Endothelial cell of umbilical vein (primary cell): ENCODE results near the gene PRUNE1. TPM values are rescaled to one million over a fixed set of nuclear protein-coding genes. Genes with fewer than 3 reads are reported as not detected.

ENCODE experiments used
- BruUV-seq: library from RNA; stranded (reverse); fragments of 400-500 nt; replicated peaks from 2 replicates; lab custom pipeline; 2021; lab: Mats Ljungman, UMichigan
- CTCF ChIA-PET: fragments of 300-600, 350-600 bp; sonication (Branson Sonifier 250); formaldehyde crosslinking; loops from one replicate; lab custom pipeline; 2021; ENCODE audit warnings: antibody characterized with exemption, inconsistent platforms; lab: Charles Lee
- POLR2A ChIA-PET: fragments of 300-600, 350-600 bp; sonication (Branson Sonifier 250); formaldehyde crosslinking; loops from one replicate; lab custom pipeline; 2021; ENCODE audit warnings: antibody characterized with exemption, inconsistent platforms; lab: Charles Lee
- DNase-seq: peaks from one replicate; pipeline ENCODE4 v3.0.0-alpha.2; 2011; ENCODE audit warnings: low read depth, low spot score
- FAIRE-seq: peaks from 2 replicates; lab custom pipeline; 2011; peaks lifted over from hg19 to GRCh38; lab: Jason Lieb, UNC
- H2AFZ ChIP-seq: 2 replicates; pipeline ENCODE4 v1.6.0; 2012; ENCODE audit warnings: low read depth, low read length, control low read depth, inconsistent platforms
- H3K27ac ChIP-seq: 2 replicates; pipeline ENCODE4 v1.5.1; 2011; ENCODE audit warnings: low read depth, mild to moderate bottlenecking, control low read depth, low read length, moderate library complexity; ENCODE audit not compliant: insufficient read depth
- H3K27me3 ChIP-seq, 2 experiments: 2 replicates each; pipeline versions ENCODE4 v1.6.0 to v1.6.1; 2011; ENCODE audit warnings: low read length in 2 of 2, mixed read lengths in 1 of 2; ENCODE audit not compliant: control insufficient read depth in 2 of 2, insufficient read depth in 2 of 2
- H3K36me3 ChIP-seq, 2 experiments: 2 replicates in 1 of 2; 3 replicates in 1 of 2; pipeline ENCODE4 v1.5.1; 2011; ENCODE audit warnings: low read length in 2 of 2, mild to moderate bottlenecking in 1 of 2, moderate library complexity in 1 of 2; ENCODE audit not compliant: control insufficient read depth in 2 of 2, insufficient read depth in 2 of 2; ENCODE audit errors: extremely low read depth in 1 of 2
- H3K4me1 ChIP-seq: 3 replicates; pipeline ENCODE4 v1.5.1; 2011; ENCODE audit warnings: mild to moderate bottlenecking, low read length; ENCODE audit not compliant: control insufficient read depth, insufficient read depth; ENCODE audit errors: extremely low read depth
- H3K4me2 ChIP-seq: 2 replicates; pipeline ENCODE4 v1.6.1; 2011; ENCODE audit warnings: low read length, control low read depth, mixed read lengths; ENCODE audit not compliant: insufficient read depth
- H3K4me3 ChIP-seq, 3 experiments: fragments of 200-600 bp in 1 of 3; sonication (generic), shearing (Covaris generic) in 1 of 3; replicated peaks in 1 of 3; 2 replicates each; pipeline ENCODE4 v1.5.1; 2011 to 2016; ENCODE audit warnings: control low read depth in 3 of 3, low read length in 3 of 3, mild to moderate bottlenecking in 2 of 3, inconsistent platforms in 1 of 3, low read depth in 1 of 3, moderate library complexity in 1 of 3; ENCODE audit not compliant: insufficient read depth in 1 of 3
- H3K79me2 ChIP-seq: 2 replicates; pipeline ENCODE4 v1.6.0; 2012; ENCODE audit warnings: low read length, inconsistent platforms; ENCODE audit not compliant: control insufficient read depth, insufficient read depth
- H3K9ac ChIP-seq: replicated peaks from 2 replicates; pipeline ENCODE3; 2011; ENCODE audit warnings: low read length, control low read depth; ENCODE audit not compliant: insufficient read depth; ENCODE audit errors: extremely low read depth
- H3K9me1 ChIP-seq: replicated peaks from 3 replicates; pipeline ENCODE4 v1.6.0; 2011; ENCODE audit warnings: mild to moderate bottlenecking, low read length; ENCODE audit not compliant: control insufficient read depth, insufficient read depth; ENCODE audit errors: extremely low read depth
- H3K9me3 ChIP-seq: replicated peaks from 2 replicates; pipeline ENCODE4 v1.5.1; 2012; ENCODE audit warnings: low read length, inconsistent platforms; ENCODE audit not compliant: control insufficient read depth, insufficient read depth
- H4K20me1 ChIP-seq: replicated peaks from 2 replicates; pipeline ENCODE3; 2011; ENCODE audit warnings: mild to moderate bottlenecking, low read length; ENCODE audit not compliant: control insufficient read depth, insufficient read depth; ENCODE audit errors: extremely low read depth
- CTCF ChIP-seq, 2 donors: IDR thresholded peaks; 1 replicate in 1 of 2; 2 replicates in 1 of 2; pipeline ENCODE4 v1.5.1; 2011; ENCODE audit warnings: low read length in 2 of 2, mild to moderate bottlenecking in 2 of 2, moderate library complexity in 2 of 2, control low read depth in 1 of 2, inconsistent platforms in 1 of 2, low read depth in 1 of 2; ENCODE audit not compliant: insufficient read depth in 1 of 2; ENCODE audit errors: extremely low read depth in 1 of 2
- EZH2 ChIP-seq: IDR thresholded peaks from 2 replicates; pipeline ENCODE4 v1.6.1; 2012; ENCODE audit warnings: borderline replicate concordance, low read depth, mild to moderate bottlenecking, moderate library complexity, low read length, inconsistent platforms; ENCODE audit not compliant: severe bottlenecking
- FOS ChIP-seq: IDR thresholded peaks from 2 replicates; pipeline ENCODE4 v1.6.1; 2011; ENCODE audit warnings: mild to moderate bottlenecking, low read length, moderate library complexity, borderline replicate concordance; ENCODE audit not compliant: insufficient read depth
- GATA2 ChIP-seq: IDR thresholded peaks from 2 replicates; pipeline ENCODE4 v1.7.0; 2011; ENCODE audit warnings: low read depth, mild to moderate bottlenecking, moderate library complexity, mixed read lengths, low read length; ENCODE audit not compliant: insufficient read length, insufficient read depth
- JUN ChIP-seq: IDR thresholded peaks from 2 replicates; pipeline ENCODE4 v1.6.1; 2011; ENCODE audit warnings: borderline replicate concordance, low read depth; ENCODE audit not compliant: insufficient read length, insufficient read depth
- MAX ChIP-seq: IDR thresholded peaks from 2 replicates; pipeline ENCODE4 v1.6.1; 2011; ENCODE audit not compliant: insufficient read depth, insufficient read length
- POLR2A ChIP-seq: IDR thresholded peaks from 2 replicates; pipeline ENCODE4 v1.6.1; 2012; ENCODE audit warnings: low read depth, mild to moderate bottlenecking, control low read depth, low read length
- dilution Hi-C: fragments of 300-500 bp; cut with MboI; formaldehyde crosslinking; loops from one replicate; pipeline ENCODE4 v1.15.0; 2019; ENCODE audit warnings: low sequenced_read_pairs; ENCODE audit not compliant: extremely low pct_ligation_motif_present
- intact Hi-C: fragments of 100-400 bp; cut with micrococcal nuclease; formaldehyde crosslinking; loops from one replicate; pipeline ENCODE4 v1.10.0; 2022
- polyA plus RNA-seq, 4 experiments: library from polyadenylated mRNA; depleted of rRNA in 3 of 4; stranded (reverse) in 3 of 4; unstranded in 1 of 4; fragments of >200 nt; gene quantifications; 2 replicates each; pipeline versions ENCODE4 v1.2.1 to v1.2.3, GENCODE V29; 2011 to 2012; ENCODE audit warnings: missing spikeins in 1 of 4
- total RNA-seq: library from RNA; stranded (reverse); gene quantifications from 2 replicates; pipeline ENCODE4 v1.2.3, GENCODE V29; 2021

PRUNE1 gene
- total and polyA plus RNA-seq, 2 donors (not counting 3 experiments of a cell fraction or from before 2014, with no cell fraction given), result 8.6 to 17.5 TPM

- BruUV-seq, result no TSS peak
- Histone ChIP-seq H3K36me3 (peaks cover 23 to 40% of the 10 kb centered on the region in 2 experiments), H3K9me1 (no peaks in the 10 kb centered on the region), H2AFZ (no peak overlapping the region), H3K4me3 (no peak overlapping the region), H3K27ac (no peak overlapping the region), H3K9me3 (no peaks in the 10 kb centered on the region), H3K9ac (no peak overlapping the region), H3K4me2 (no peak overlapping the region), H3K79me2 (peaks cover 22% of the 10 kb centered on the region), H3K27me3 (no peaks in the 10 kb centered on the region), H3K4me1 (peaks cover 3% of the 10 kb centered on the region), H4K20me1 (no peaks in the 10 kb centered on the region)
- ChIA-PET CTCF (interaction anchor here (0.5 to 2.7 kb wide), 6 partner anchors 9 to 41 kb away, joined by 3 to 8 read pairs (median 5); partner anchors contain the start of genes CERS2 and MINDY1), POLR2A (no interaction called here)
- intact Hi-C loops, result loop anchor here (2.0 kb wide), 1 partner anchor 15 kb away; no protein-coding TSS in a partner anchor
- no peak for FAIRE-seq
- dilution Hi-C loops, result no loop called here
- DNase-seq, result no peak
- TF ChIP-seq GATA2 (no peak), CTCF (IDR thresholded peaks at IDR 0.05; ENCODE audit: extremely low read depth in 1 of 2, insufficient read depth in 1 of 2, low read depth in 1 of 2, low read length in 2 of 2) (no peak), FOS (no peak), EZH2 (no peak), MAX (no peak), JUN (no peak), POLR2A (no peak)
Measured at GRCh38 chr1:150965605-150966004, 42.6 kb upstream of the PRUNE1 start.
